ENCODE results near the gene CMC4. TPM values are rescaled to one million over a fixed set of nuclear protein-coding genes. Genes with fewer than 3 reads are reported as not detected.

CMC4 gene
- polyA plus RNA-seq (2013, experiment 1 of 2), result 4.3 TPM
- 7.0 TPM for polyA plus RNA-seq (2013, experiment 2 of 2)

GRCh38 chrX:155070975-155071693 lies at the start of gene CMC4, which contains the start of the genes BRCC3 and MTCP1:
CMC4 (minus strand) TSS chrX:155071136; CDS start chrX:155064023, 7,113 bp downstream.
BRCC3 (plus strand) TSS chrX:155071508; CDS start chrX:155071528, 20 bp downstream.
MTCP1 (minus strand) TSS chrX:155071136; CDS start chrX:155066010, 5,126 bp downstream.
- H3K4me1 ChIP-seq (ENCODE audit: insufficient read depth, low read length), result peaks cover 4% of the 10 kb centered on the region; the same call in 1 of the 2 replicates
- H3K27ac ChIP-seq (ENCODE audit: low read depth, low read length), result peak within 1 kb of the TSS; percentile 81
- peak within 1 kb of the TSS; percentile 94 for H3K9ac ChIP-seq (ENCODE audit: low read depth, low read length)
- under 1% methylated on average over 66 of the region's 81 CpGs for WGBS
- peak within 1 kb of the TSS; percentile 100 for H3K4me3 ChIP-seq (ENCODE audit: low read length)
- no peaks in the 10 kb centered on the region for H3K27me3 ChIP-seq (ENCODE audit: insufficient read depth, low read length)
- peaks cover 29% of the 10 kb centered on the region for H3K36me3 ChIP-seq (ENCODE audit: insufficient read depth, low read length)
- no peaks in the 10 kb centered on the region for H3K9me3 ChIP-seq (ENCODE audit: insufficient read depth, low read depth, low read length)

- Histone ChIP-seq H3K4me1 (ENCODE audit: insufficient read depth, low read length) (no peaks in the 10 kb centered on the region), H3K4me3 (ENCODE audit: low read length) (no peak overlapping the region), H3K27me3 (ENCODE audit: insufficient read depth, low read length) (no peaks in the 10 kb centered on the region), H3K36me3 (ENCODE audit: insufficient read depth, low read length) (peaks cover 29% of the 10 kb centered on the region), H3K27ac (ENCODE audit: low read depth, low read length) (no peak overlapping the region), H3K9me3 (ENCODE audit: insufficient read depth, low read depth, low read length) (no peaks in the 10 kb centered on the region), H3K9ac (ENCODE audit: low read depth, low read length) (no peak overlapping the region)
- 100% methylated on average over 1 of the region's 1 CpG for WGBS
These were observed 44.4 kb upstream of the CMC4 start for GRCh38 chrX:155115174-155115819.

- H3K4me3 ChIP-seq (ENCODE audit: low read length), result no peak overlapping the region
- no peaks in the 10 kb centered on the region for H3K9me3 ChIP-seq (ENCODE audit: insufficient read depth, low read depth, low read length)
- H3K27me3 ChIP-seq (ENCODE audit: insufficient read depth, low read length), result no peaks in the 10 kb centered on the region
- WGBS, result 98% methylated on average over 4 of the region's 4 CpGs
- peaks cover 17% of the 10 kb centered on the region; the same call in 1 of the 2 replicates for H3K36me3 ChIP-seq (ENCODE audit: insufficient read depth, low read length)
- H3K4me1 ChIP-seq (ENCODE audit: insufficient read depth, low read length), result no peaks in the 10 kb centered on the region
- no peak overlapping the region for H3K27ac ChIP-seq (ENCODE audit: low read depth, low read length)
- no peak overlapping the region for H3K9ac ChIP-seq (ENCODE audit: low read depth, low read length)
These were observed 42.2 kb upstream of the CMC4 start for GRCh38 chrX:155113097-155113496.

- Histone ChIP-seq H3K27ac (ENCODE audit: low read depth, low read length) (no peak overlapping the region), H3K36me3 (ENCODE audit: insufficient read depth, low read length) (peaks cover 18% of the 10 kb centered on the region; the same call in 1 of the 2 replicates), H3K4me3 (ENCODE audit: low read length) (no peak overlapping the region), H3K9ac (ENCODE audit: low read depth, low read length) (no peak overlapping the region), H3K27me3 (ENCODE audit: insufficient read depth, low read length) (no peaks in the 10 kb centered on the region), H3K9me3 (ENCODE audit: insufficient read depth, low read depth, low read length) (no peaks in the 10 kb centered on the region), H3K4me1 (ENCODE audit: insufficient read depth, low read length) (no peaks in the 10 kb centered on the region)
- WGBS, result 99% methylated on average over 3 of the region's 3 CpGs
These were observed 41.2 kb upstream of the CMC4 start for GRCh38 chrX:155112171-155112570.

- H3K27ac ChIP-seq (ENCODE audit: low read depth, low read length), result no peak overlapping the region
- H3K9me3 ChIP-seq (ENCODE audit: insufficient read depth, low read depth, low read length), result no peaks in the 10 kb centered on the region
- H3K36me3 ChIP-seq (ENCODE audit: insufficient read depth, low read length), result peaks cover 19% of the 10 kb centered on the region
- H3K27me3 ChIP-seq (ENCODE audit: insufficient read depth, low read length), result no peaks in the 10 kb centered on the region
- H3K4me3 ChIP-seq (ENCODE audit: low read length), result no peak overlapping the region
- H3K9ac ChIP-seq (ENCODE audit: low read depth, low read length), result no peak overlapping the region
- no peaks in the 10 kb centered on the region for H3K4me1 ChIP-seq (ENCODE audit: insufficient read depth, low read length)
These were observed 37.5 kb upstream of the CMC4 start for GRCh38 chrX:155108427-155108826.

- Histone ChIP-seq H3K9ac (ENCODE audit: low read depth, low read length) (no peak overlapping the region), H3K27me3 (ENCODE audit: insufficient read depth, low read length) (no peaks in the 10 kb centered on the region), H3K9me3 (ENCODE audit: insufficient read depth, low read depth, low read length) (no peaks in the 10 kb centered on the region), H3K36me3 (ENCODE audit: insufficient read depth, low read length) (peaks cover 13% of the 10 kb centered on the region), H3K4me3 (ENCODE audit: low read length) (no peak overlapping the region), H3K27ac (ENCODE audit: low read depth, low read length) (no peak overlapping the region), H3K4me1 (ENCODE audit: insufficient read depth, low read length) (no peaks in the 10 kb centered on the region)
- 100% methylated on average over 1 of the region's 2 CpGs for WGBS
These were observed 35.0 kb upstream of the CMC4 start for GRCh38 chrX:155105919-155106318.

- H3K9ac ChIP-seq (ENCODE audit: low read depth, low read length), result no peak overlapping the region
- peaks cover 44% of the 10 kb centered on the region for H3K36me3 ChIP-seq (ENCODE audit: insufficient read depth, low read length)
- WGBS, result 88% methylated on average over 3 of the region's 4 CpGs
- no peaks in the 10 kb centered on the region for H3K9me3 ChIP-seq (ENCODE audit: insufficient read depth, low read depth, low read length)
- H3K4me3 ChIP-seq (ENCODE audit: low read length), result no peak overlapping the region
- H3K4me1 ChIP-seq (ENCODE audit: insufficient read depth, low read length), result no peaks in the 10 kb centered on the region
- H3K27me3 ChIP-seq (ENCODE audit: insufficient read depth, low read length), result no peaks in the 10 kb centered on the region
- no peak overlapping the region for H3K27ac ChIP-seq (ENCODE audit: low read depth, low read length)
These were observed 23.6 kb upstream of the CMC4 start for GRCh38 chrX:155094468-155095061.

GRCh38 chrX:155086961-155087735 lies 16.2 kb upstream of the CMC4 start:
- no peak overlapping the region for H3K9ac ChIP-seq (ENCODE audit: low read depth, low read length)
- no peaks in the 10 kb centered on the region for H3K4me1 ChIP-seq (ENCODE audit: insufficient read depth, low read length)
- no peak overlapping the region for H3K27ac ChIP-seq (ENCODE audit: low read depth, low read length)
- H3K9me3 ChIP-seq (ENCODE audit: insufficient read depth, low read depth, low read length), result no peaks in the 10 kb centered on the region
- H3K4me3 ChIP-seq (ENCODE audit: low read length), result no peak overlapping the region
- no peaks in the 10 kb centered on the region for H3K27me3 ChIP-seq (ENCODE audit: insufficient read depth, low read length)
- peaks cover 59% of the 10 kb centered on the region for H3K36me3 ChIP-seq (ENCODE audit: insufficient read depth, low read length)
- WGBS, result 95% methylated on average over 26 of the region's 26 CpGs

GRCh38 chrX:155086202-155086840 lies 15.4 kb upstream of the CMC4 start:
- Histone ChIP-seq H3K9me3 (ENCODE audit: insufficient read depth, low read depth, low read length) (no peaks in the 10 kb centered on the region), H3K36me3 (ENCODE audit: insufficient read depth, low read length) (peaks cover 55% of the 10 kb centered on the region), H3K4me3 (ENCODE audit: low read length) (no peak overlapping the region), H3K9ac (ENCODE audit: low read depth, low read length) (no peak overlapping the region), H3K4me1 (ENCODE audit: insufficient read depth, low read length) (no peaks in the 10 kb centered on the region), H3K27me3 (ENCODE audit: insufficient read depth, low read length) (no peaks in the 10 kb centered on the region), H3K27ac (ENCODE audit: low read depth, low read length) (no peak overlapping the region)
- WGBS, result 83% methylated on average over 24 of the region's 24 CpGs

- peak overlapping the region; percentile 94 for H3K9ac ChIP-seq (ENCODE audit: low read depth, low read length)
- no peaks in the 10 kb centered on the region for H3K9me3 ChIP-seq (ENCODE audit: insufficient read depth, low read depth, low read length)
- WGBS, result 2% methylated on average over 24 of the region's 25 CpGs
- H3K36me3 ChIP-seq (ENCODE audit: insufficient read depth, low read length), result peaks cover 35% of the 10 kb centered on the region
- H3K4me1 ChIP-seq (ENCODE audit: insufficient read depth, low read length), result peaks cover 4% of the 10 kb centered on the region; the same call in 1 of the 2 replicates
- peak overlapping the region; percentile 100 for H3K4me3 ChIP-seq (ENCODE audit: low read length)
- no peaks in the 10 kb centered on the region for H3K27me3 ChIP-seq (ENCODE audit: insufficient read depth, low read length)
- H3K27ac ChIP-seq (ENCODE audit: low read depth, low read length), result peak overlapping the region; percentile 56
These were observed 851 bp upstream of the CMC4 start for GRCh38 chrX:155071694-155072280.
